ENCODE results near the gene NSMF.

GRCh38 chr9:137485343-137486140, 26.4 kb upstream of the NSMF start:
- TF ChIP-seq CTCF (conservative IDR thresholded peaks at IDR 0.05; ENCODE audit: low read length) (no peak), EZH2phosphoT487 (IDR thresholded peaks at IDR 0.05; ENCODE audit: borderline replicate concordance) (no peak)
